Activated naive CD4-positive, alpha-beta T cell treated with anti-CD3 and anti-CD28 coated beads, Interleukin-2, amount 50 U/mL, for 24 hours (primary cell): ENCODE data around the gene KCNH4.

ENCODE experiments used
- H3K27ac Mint-ChIP-seq: one replicate; pipeline ENCODE4 v1.8.0; 2021; ENCODE audit warnings: mild to moderate bottlenecking, mixed read lengths
- H3K27me3 Mint-ChIP-seq: one replicate; pipeline ENCODE4 v1.8.0; 2021; ENCODE audit warnings: mixed read lengths
- H3K36me3 Mint-ChIP-seq: one replicate; pipeline ENCODE4 v1.8.0; 2021; ENCODE audit warnings: mixed read lengths
- H3K4me1 Mint-ChIP-seq: one replicate; pipeline ENCODE4 v1.8.0; 2021; ENCODE audit warnings: mixed read lengths
- H3K4me3 Mint-ChIP-seq: one replicate; pipeline ENCODE4 v1.8.0; 2021; ENCODE audit warnings: mild to moderate bottlenecking, mixed read lengths
- H3K9me3 Mint-ChIP-seq: one replicate; pipeline ENCODE4 v1.8.0; 2021; ENCODE audit warnings: mixed read lengths

Gene KCNH4

GRCh38 chr17:42122371-42123303, 58.3 kb downstream of the KCNH4 start, which contains the start of gene HSPB9:
HSPB9 (plus strand) TSS chr17:42122804; CDS start chr17:42122851, 47 bp downstream.
- peaks cover 21% of the 10 kb centered on the region for H3K4me1 Mint-ChIP-seq
- no peak within 1 kb of the TSS for H3K27ac Mint-ChIP-seq
- H3K4me3 Mint-ChIP-seq = peak within 1 kb of the TSS; percentile 66
- peaks cover 10% of the 10 kb centered on the region for H3K36me3 Mint-ChIP-seq
- H3K27me3 Mint-ChIP-seq = no peaks in the 10 kb centered on the region
- no peaks in the 10 kb centered on the region for H3K9me3 Mint-ChIP-seq

GRCh38 chr17:42120770-42121769, 59.9 kb downstream of the KCNH4 start, which contains the start of gene KAT2A:
KAT2A (minus strand) TSS chr17:42121367; CDS start chr17:42121304, 63 bp downstream.
- H3K27ac Mint-ChIP-seq = peak within 1 kb of the TSS; percentile 41
- H3K27me3 Mint-ChIP-seq = no peaks in the 10 kb centered on the region
- H3K4me3 Mint-ChIP-seq = peak within 1 kb of the TSS; percentile 78
- no peaks in the 10 kb centered on the region for H3K9me3 Mint-ChIP-seq
- H3K4me1 Mint-ChIP-seq = peaks cover 28% of the 10 kb centered on the region
- H3K36me3 Mint-ChIP-seq = peaks cover 11% of the 10 kb centered on the region

DNA sequence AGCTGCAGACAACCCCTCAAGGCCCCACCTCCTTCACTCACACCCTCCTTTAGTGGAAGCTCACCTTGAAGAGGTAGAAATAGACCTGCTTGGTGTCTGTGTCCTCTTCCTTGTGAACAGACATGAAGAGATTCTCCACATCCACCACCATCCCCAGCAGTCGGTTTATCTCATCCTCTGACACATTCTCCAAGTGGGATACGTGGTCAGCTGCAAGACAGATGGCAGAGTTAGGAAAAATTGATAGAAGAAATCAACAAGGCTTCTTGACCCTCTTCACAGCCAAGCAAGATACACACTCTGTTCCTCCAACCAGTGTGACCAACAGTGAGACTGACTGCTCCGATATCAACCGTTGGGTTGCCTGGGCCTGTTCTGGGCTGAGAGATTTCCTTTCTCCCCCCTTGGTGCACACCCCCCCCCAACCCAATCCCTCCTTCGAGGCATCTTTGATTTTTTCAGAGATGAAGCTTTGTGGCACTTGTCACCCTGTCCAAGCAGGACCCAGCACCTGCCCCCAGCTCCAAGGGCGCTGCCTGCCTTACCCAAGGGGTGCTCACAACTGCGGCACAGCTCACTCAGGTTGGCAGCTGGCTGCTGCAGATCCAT, 60.7 kb downstream of the KCNH4 start:
- H3K36me3 Mint-ChIP-seq = peaks cover 13% of the 10 kb centered on the region
- H3K4me1 Mint-ChIP-seq = peaks cover 35% of the 10 kb centered on the region
- H3K27ac Mint-ChIP-seq = peak overlapping the region; percentile 24
- no peaks in the 10 kb centered on the region for H3K9me3 Mint-ChIP-seq
- H3K4me3 Mint-ChIP-seq = peak overlapping the region; percentile 78
- no peaks in the 10 kb centered on the region for H3K27me3 Mint-ChIP-seq

GRCh38 chr17:42119301-42119700, 61.6 kb downstream of the KCNH4 start:
- Mint-ChIP-seq H3K9me3 (no peaks in the 10 kb centered on the region), H3K36me3 (peaks cover 13% of the 10 kb centered on the region), H3K4me1 (peaks cover 39% of the 10 kb centered on the region), H3K27ac (no peak overlapping the region), H3K27me3 (no peaks in the 10 kb centered on the region), H3K4me3 (no peak overlapping the region)

- Mint-ChIP-seq H3K27me3 (no peaks in the 10 kb centered on the region), H3K4me3 (peak overlapping the region; percentile 61), H3K4me1 (peaks cover 39% of the 10 kb centered on the region), H3K36me3 (peaks cover 13% of the 10 kb centered on the region), H3K9me3 (no peaks in the 10 kb centered on the region), H3K27ac (peak overlapping the region; percentile 5)
Observed at GRCh38 chr17:42118545-42118944, 62.4 kb downstream of the KCNH4 start.

GRCh38 chr17:42118126-42118510, 62.8 kb downstream of the KCNH4 start:
- H3K4me1 Mint-ChIP-seq = peaks cover 39% of the 10 kb centered on the region
- peaks cover 13% of the 10 kb centered on the region for H3K36me3 Mint-ChIP-seq
- H3K9me3 Mint-ChIP-seq = no peaks in the 10 kb centered on the region
- H3K4me3 Mint-ChIP-seq = no peak overlapping the region
- H3K27me3 Mint-ChIP-seq = no peaks in the 10 kb centered on the region
- H3K27ac Mint-ChIP-seq = no peak overlapping the region

GRCh38 chr17:42117397-42118125, 63.4 kb downstream of the KCNH4 start:
- Mint-ChIP-seq H3K4me3 (no peak overlapping the region), H3K27me3 (no peaks in the 10 kb centered on the region), H3K9me3 (no peaks in the 10 kb centered on the region), H3K4me1 (peaks cover 44% of the 10 kb centered on the region), H3K27ac (peak overlapping the region; percentile 59), H3K36me3 (peaks cover 13% of the 10 kb centered on the region)

GRCh38 chr17:42116705-42117396, 64.1 kb downstream of the KCNH4 start:
- H3K4me1 Mint-ChIP-seq = peaks cover 50% of the 10 kb centered on the region

DNA sequence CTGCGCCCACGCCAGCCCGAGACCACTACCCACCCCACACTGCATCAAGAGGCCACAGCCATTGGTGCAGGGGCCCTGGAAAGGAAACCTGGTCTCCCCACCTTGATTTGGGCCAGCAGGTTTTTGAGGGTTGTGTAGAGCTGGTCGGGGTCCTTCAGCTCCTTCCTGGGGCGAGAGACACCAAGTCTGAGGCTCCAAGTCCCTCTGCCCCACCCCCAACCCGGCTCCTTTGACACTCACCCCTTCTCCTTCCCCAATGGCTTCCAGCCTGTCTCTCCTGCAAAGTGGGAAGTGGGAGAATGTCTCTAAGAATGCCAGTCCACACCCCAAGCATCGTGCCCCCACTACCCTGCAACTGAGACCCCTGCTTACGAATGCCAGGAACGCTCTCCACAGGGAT, 66.8 kb downstream of the KCNH4 start:
- Mint-ChIP-seq H3K4me1 (peaks cover 53% of the 10 kb centered on the region), H3K27me3 (no peaks in the 10 kb centered on the region), H3K27ac (no peak overlapping the region), H3K36me3 (peaks cover 13% of the 10 kb centered on the region), H3K9me3 (no peaks in the 10 kb centered on the region), H3K4me3 (no peak overlapping the region)

More at GRCh38 chr17:42116705-42117396, 64.1 kb downstream of the KCNH4 start:
- no peaks in the 10 kb centered on the region for H3K27me3 Mint-ChIP-seq
- peaks cover 13% of the 10 kb centered on the region for H3K36me3 Mint-ChIP-seq
- no peak overlapping the region for H3K4me3 Mint-ChIP-seq
- H3K9me3 Mint-ChIP-seq = no peaks in the 10 kb centered on the region
- H3K27ac Mint-ChIP-seq = peak overlapping the region; percentile 47

DNA sequence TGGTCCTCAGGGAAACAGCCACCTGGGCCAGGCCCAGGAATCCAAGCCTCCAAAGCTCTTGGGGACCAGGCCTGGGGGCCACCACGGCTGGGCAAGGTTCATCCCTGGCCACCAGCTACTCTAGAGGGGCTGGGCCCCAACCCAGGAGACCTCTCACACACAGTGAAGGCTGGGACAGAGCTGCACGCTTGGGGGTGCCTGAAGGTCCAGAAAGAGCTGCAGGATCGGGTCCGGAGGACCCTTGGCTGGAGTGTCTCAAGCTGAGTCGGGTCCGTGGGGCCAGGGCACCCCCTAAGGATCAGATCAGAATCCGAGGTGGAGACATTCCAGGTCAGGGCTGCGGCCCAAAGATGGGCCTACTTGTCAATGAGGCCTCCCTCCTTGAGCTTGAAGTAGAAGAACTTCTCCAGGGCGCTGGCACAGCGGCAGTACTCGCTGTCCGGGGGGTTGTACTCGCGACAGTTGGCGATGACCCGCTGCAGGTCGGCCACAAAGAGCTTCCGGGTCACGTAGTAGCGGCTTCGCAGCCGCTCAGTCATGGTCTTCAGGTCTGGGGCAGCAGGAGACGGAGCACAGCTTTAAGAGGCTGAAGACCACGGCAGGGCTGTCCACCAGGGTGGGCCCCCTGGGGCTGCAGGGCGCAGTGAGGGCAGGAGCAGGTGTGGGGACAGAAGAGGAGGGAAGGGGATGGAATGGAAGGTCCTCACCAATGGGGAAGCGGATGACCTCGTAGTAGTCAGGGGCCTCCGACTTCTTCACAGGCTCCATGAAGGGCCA, 67.5 kb downstream of the KCNH4 start:
- H3K4me3 Mint-ChIP-seq = no peak overlapping the region
- peak overlapping the region; percentile 46 for H3K27ac Mint-ChIP-seq
- no peaks in the 10 kb centered on the region for H3K27me3 Mint-ChIP-seq

GRCh38 chr17:42112552-42113176, 68.3 kb downstream of the KCNH4 start, which contains the start of gene DHX58:
DHX58 (minus strand) TSS chr17:42112714; CDS start chr17:42111892, 822 bp downstream.
- peaks cover 10% of the 10 kb centered on the region for H3K36me3 Mint-ChIP-seq

More for the DNA sequence above, 67.5 kb downstream of the KCNH4 start:
- peaks cover 11% of the 10 kb centered on the region for H3K36me3 Mint-ChIP-seq
- no peaks in the 10 kb centered on the region for H3K9me3 Mint-ChIP-seq
- H3K4me1 Mint-ChIP-seq = peaks cover 54% of the 10 kb centered on the region

GRCh38 chr17:42111871-42112551, 68.9 kb downstream of the KCNH4 start:
- peak overlapping the region; percentile 85 for H3K27ac Mint-ChIP-seq
- H3K4me1 Mint-ChIP-seq = peaks cover 60% of the 10 kb centered on the region
- no peaks in the 10 kb centered on the region for H3K27me3 Mint-ChIP-seq
- H3K36me3 Mint-ChIP-seq = peaks cover 7% of the 10 kb centered on the region
- peak overlapping the region; percentile 81 for H3K4me3 Mint-ChIP-seq
- no peaks in the 10 kb centered on the region for H3K9me3 Mint-ChIP-seq

More at GRCh38 chr17:42112552-42113176, 68.3 kb downstream of the KCNH4 start, which contains the start of gene DHX58:
- peak within 1 kb of the TSS; percentile 85 for H3K27ac Mint-ChIP-seq
- H3K4me3 Mint-ChIP-seq = peak within 1 kb of the TSS; percentile 81
- H3K4me1 Mint-ChIP-seq = peaks cover 60% of the 10 kb centered on the region
- H3K27me3 Mint-ChIP-seq = no peaks in the 10 kb centered on the region
- no peaks in the 10 kb centered on the region for H3K9me3 Mint-ChIP-seq
